B cell (primary cell): ENCODE measurements around the gene ZNF609. TPM values are rescaled to one million over a fixed set of nuclear protein-coding genes. Genes with fewer than 3 reads are reported as not detected.

Experiments used
- ATAC-seq: fragments of 200-7000 bp; cut with Tn5 transposase; one replicate; pipeline ENCODE4 v1.10.0; 2021; ENCODE audit warnings: low read depth, mild to moderate bottlenecking, moderate number of reproducible peaks, moderate library complexity
- CTCF ChIA-PET: fragments of 350-600 bp; sonication (Branson Sonifier 250); formaldehyde crosslinking; loops from one replicate; lab custom pipeline; 2021; ENCODE audit warnings: antibody characterized with exemption, inconsistent platforms; lab: Charles Lee
- POLR2A ChIA-PET: fragments of 350-600 bp; sonication (Branson Sonifier 250); formaldehyde crosslinking; loops from one replicate; lab custom pipeline; 2021; ENCODE audit warnings: antibody characterized with exemption; lab: Charles Lee
- DNase-seq: peaks from one replicate; pipeline ENCODE4 v3.0.0; 2013
- H2AFZ ChIP-seq: 2 replicates; pipeline ENCODE4 v1.6.1; 2012; ENCODE audit warnings: mild to moderate bottlenecking, low read depth, low read length; ENCODE audit not compliant: insufficient read depth, poor library complexity, severe bottlenecking
- H3K27ac ChIP-seq, 2 donors: 1 replicate in 1 of 2; 2 replicates in 1 of 2; pipeline ENCODE4 v1.5.1; 2012 to 2013; ENCODE audit warnings: low read length in 2 of 2, mild to moderate bottlenecking in 2 of 2, moderate library complexity in 1 of 2
- H3K27me3 ChIP-seq, 4 experiments: fragments of 200-600 bp in 1 of 4; sonication (generic) in 1 of 4; replicated peaks in 1 of 4; 1 replicate in 2 of 4; 2 replicates in 2 of 4; pipeline versions ENCODE4 v1.6.1 to v1.7.0; 2013 to 2016; ENCODE audit warnings: low read length in 3 of 4, mild to moderate bottlenecking in 2 of 4, mixed read lengths in 1 of 4, moderate library complexity in 1 of 4; ENCODE audit not compliant: insufficient read depth in 4 of 4, control insufficient read depth in 3 of 4; ENCODE audit errors: control extremely low read depth in 1 of 4
- H3K36me3 ChIP-seq, 2 experiments: replicated peaks in 1 of 2; 1 replicate in 1 of 2; 2 replicates in 1 of 2; pipeline versions ENCODE4 v1.6.1 to v1.7.1; 2013; ENCODE audit warnings: low read length in 1 of 2; ENCODE audit not compliant: insufficient read depth in 2 of 2, control insufficient read depth in 1 of 2; ENCODE audit errors: control extremely low read depth in 1 of 2, extremely low read depth in 1 of 2
- H3K4me1 ChIP-seq, 2 donors: fragments of 200-600 bp in 1 of 2; sonication (generic) in 1 of 2; 1 replicate in 1 of 2; 2 replicates in 1 of 2; pipeline versions ENCODE4 v1.5.1 to v1.6.1; 2013 to 2017; ENCODE audit warnings: low read length in 2 of 2; ENCODE audit not compliant: control insufficient read depth in 2 of 2, insufficient read depth in 2 of 2
- H3K4me2 ChIP-seq: replicated peaks from 2 replicates; pipeline ENCODE3; 2012; ENCODE audit warnings: mild to moderate bottlenecking, low read depth, low read length; ENCODE audit not compliant: poor library complexity, severe bottlenecking
- H3K4me3 ChIP-seq, 5 experiments: fragments of 200-600 bp in 1 of 5; sonication (generic) in 1 of 5; 1 replicate in 3 of 5; 2 replicates in 2 of 5; pipeline versions ENCODE4 v1.5.1 to v1.7.0; 2011 to 2016; ENCODE audit warnings: low read length in 4 of 5, mild to moderate bottlenecking in 4 of 5, low read depth in 2 of 5, control low read depth in 1 of 5, moderate library complexity in 1 of 5; ENCODE audit not compliant: insufficient read depth in 1 of 5; ENCODE audit errors: control extremely low read depth in 1 of 5, extremely low read depth in 1 of 5
- H3K79me2 ChIP-seq: fragments of 200-600 bp; sonication (generic); one replicate; pipeline ENCODE4 v1.6.0; 2016; ENCODE audit warnings: low read length; ENCODE audit not compliant: control insufficient read depth, insufficient read depth
- H3K9ac ChIP-seq: fragments of 200-600 bp; sonication (generic); 2 replicates; pipeline ENCODE4 v1.6.1; 2017; ENCODE audit warnings: mild to moderate bottlenecking, low read length, moderate library complexity
- H3K9me3 ChIP-seq, 3 donors: one replicate each; pipeline versions ENCODE4 v1.6.1 to v1.7.1; 2013; ENCODE audit warnings: low read length in 2 of 3; ENCODE audit not compliant: control insufficient read depth in 2 of 3, insufficient read depth in 1 of 3; ENCODE audit errors: control extremely low read depth in 1 of 3
- H4K20me1 ChIP-seq: 2 replicates; pipeline ENCODE4 v1.6.0; 2012; ENCODE audit warnings: mild to moderate bottlenecking, low read length; ENCODE audit not compliant: insufficient read depth, control insufficient read depth, poor library complexity, severe bottlenecking
- H3K27ac Mint-ChIP-seq: one replicate; pipeline ENCODE4 v1.8.0; 2021; ENCODE audit warnings: mixed read lengths
- H3K27me3 Mint-ChIP-seq: one replicate; pipeline ENCODE4 v1.8.0; 2021; ENCODE audit warnings: mixed read lengths
- H3K4me1 Mint-ChIP-seq: one replicate; pipeline ENCODE4 v1.8.0; 2021; ENCODE audit warnings: mixed read lengths
- H3K4me3 Mint-ChIP-seq: one replicate; pipeline ENCODE4 v1.8.0; 2021; ENCODE audit warnings: mixed read lengths
- H3K9me3 Mint-ChIP-seq: one replicate; pipeline ENCODE4 v1.8.0; 2022; ENCODE audit warnings: mixed read lengths; ENCODE audit not compliant: insufficient read depth
- CTCF ChIP-seq: fragments of 200-600 bp; IDR thresholded peaks from one replicate; pipeline ENCODE4 v1.8.0; 2022; ENCODE audit warnings: antibody characterized with exemption, mild to moderate bottlenecking
- EZH2 ChIP-seq: IDR thresholded peaks from 2 replicates; pipeline ENCODE4 v1.6.1; 2012; ENCODE audit warnings: borderline replicate concordance, low read depth, mild to moderate bottlenecking, moderate library complexity, low read length; ENCODE audit not compliant: insufficient read depth, poor library complexity, severe bottlenecking
- WGBS: methylation state at CpG from one replicate; pipeline ENCODE4 v1.1.5; 2013; ENCODE audit warnings: missing lambda C conversion rate; ENCODE audit not compliant: insufficient coverage; 5-methylcytosine and 5-hydroxymethylcytosine counted together
- intact Hi-C: fragments of 100-400 bp; cut with micrococcal nuclease; formaldehyde crosslinking; loops from one replicate; pipeline ENCODE4 v1.10.0; 2022
- polyA plus RNA-seq: library from polyadenylated mRNA; depleted of rRNA; stranded (reverse); fragments of >200 nt; gene quantifications from 2 replicates; pipeline ENCODE4 v1.2.3, GENCODE V29; 2012
- total RNA-seq, 2 donors: library from RNA; stranded (reverse); fragments of 120-200 nt in 1 of 2; gene quantifications; 1 replicate in 1 of 2; 2 replicates in 1 of 2; pipeline versions ENCODE4 v1.2.3 to v1.2.4, GENCODE V29; 2013 to 2022

Gene ZNF609
- total and polyA plus RNA-seq, 2 donors (not counting 1 experiment from before 2014, with no cell fraction given), result 5.8 to 32.9 TPM

GRCh38 chr15:64710676-64711428 is 250.5 kb downstream of the ZNF609 start:
- ChIA-PET CTCF (interaction anchor here (0.7 to 4.1 kb wide), 3 partner anchors 17 to 24 kb away, joined by 4 to 19 read pairs (median 5); no protein-coding TSS in a partner anchor), POLR2A (interaction anchor here (0.6 to 0.7 kb wide), 3 partner anchors 73 to 249 kb away, joined by 4 read pairs; no protein-coding TSS in a partner anchor)
- Mint-ChIP-seq H3K4me3 (no peak overlapping the region), H3K4me1 (no peaks in the 10 kb centered on the region), H3K9me3 (no peaks in the 10 kb centered on the region), H3K27me3 (no peaks in the 10 kb centered on the region), H3K27ac (no peak overlapping the region)
- H3K4me3 ChIP-seq, result no peak overlapping the region
- H3K79me2 ChIP-seq, result no peaks in the 10 kb centered on the region
- H4K20me1 ChIP-seq, result no peaks in the 10 kb centered on the region
- no peaks in the 10 kb centered on the region for H3K27me3 ChIP-seq
- DNase-seq, result no peak
- H2AFZ ChIP-seq, result no peak overlapping the region
- H3K4me2 ChIP-seq, result no peak overlapping the region
- no peak for TF ChIP-seq EZH2
- no peak for TF ChIP-seq CTCF
- no peak for ATAC-seq
- intact Hi-C loops, result no loop called here
- WGBS, result over 99% methylated on average over 7 of the region's 7 CpGs
- H3K36me3 ChIP-seq, result no peaks in the 10 kb centered on the region
- H3K27ac ChIP-seq, result no peak overlapping the region
- H3K9me3 ChIP-seq, result no peaks in the 10 kb centered on the region
- H3K4me1 ChIP-seq, result no peaks in the 10 kb centered on the region
- H3K9ac ChIP-seq, result no peak overlapping the region

GRCh38 chr15:64712353-64712752 is 252.0 kb downstream of the ZNF609 start:
- no peak overlapping the region for H3K4me2 ChIP-seq
- TF ChIP-seq CTCF (no peak), EZH2 (no peak)
- intact Hi-C loops, result no loop called here
- H3K27ac ChIP-seq, result no peak overlapping the region
- ATAC-seq (no peak), DNase-seq (no peak)
- no peaks in the 10 kb centered on the region for H4K20me1 ChIP-seq
- Mint-ChIP-seq H3K4me3 (no peak overlapping the region), H3K9me3 (no peaks in the 10 kb centered on the region), H3K27ac (no peak overlapping the region), H3K27me3 (no peaks in the 10 kb centered on the region), H3K4me1 (no peaks in the 10 kb centered on the region)
- no peaks in the 10 kb centered on the region for H3K27me3 ChIP-seq
- no peaks in the 10 kb centered on the region for H3K9me3 ChIP-seq
- no CpG with 5 or more reads among the region's 2 CpGs for WGBS
- H3K4me1 ChIP-seq, result no peaks in the 10 kb centered on the region
- POLR2A ChIA-PET, result no interaction called here
- no peaks in the 10 kb centered on the region for H3K79me2 ChIP-seq
- CTCF ChIA-PET, result interaction anchor here (1.7 to 4.1 kb wide), 2 partner anchors 16 to 26 kb away, joined by 11 to 19 read pairs; no protein-coding TSS in a partner anchor
- no peaks in the 10 kb centered on the region for H3K36me3 ChIP-seq
- no peak overlapping the region for H3K9ac ChIP-seq
- no peak overlapping the region for H3K4me3 ChIP-seq
- H2AFZ ChIP-seq, result no peak overlapping the region
